Left lung (tissue), 10 donors: ENCODE results near the gene ALX4. TPM values are rescaled to one million over a fixed set of nuclear protein-coding genes. Genes with fewer than 3 reads are reported as not detected.

ENCODE experiments used
- ATAC-seq: fragments of 200-7000 bp; cut with Tn5 transposase; one replicate; pipeline ENCODE4 v1.9.1; 2020; ENCODE audit warnings: moderate library complexity
- DNase-seq, 4 donors: peaks; one replicate each; pipeline ENCODE4 v3.0.0-alpha.2; 2013 to 2020
- H3K27ac ChIP-seq, 2 donors: fragments of 200-600 bp; sonication (generic) in 1 of 2; one replicate each; pipeline versions ENCODE4 v1.5.0 to v1.8.0; 2020 to 2021
- H3K27me3 ChIP-seq, 2 donors: fragments of 200-600 bp; sonication (generic) in 1 of 2; one replicate each; pipeline versions ENCODE4 v1.5.0 to v1.8.0; 2020 to 2021
- H3K36me3 ChIP-seq, 2 donors: fragments of 200-600 bp; sonication (generic) in 1 of 2; one replicate each; pipeline versions ENCODE4 v1.5.0 to v1.8.0; 2020 to 2021
- H3K4me1 ChIP-seq, 2 donors: fragments of 200-600 bp; one replicate each; pipeline ENCODE4 v1.8.0; 2021
- H3K4me3 ChIP-seq, 2 donors: fragments of 200-600 bp; sonication (generic) in 1 of 2; one replicate each; pipeline versions ENCODE4 v1.5.0 to v1.8.0; 2020 to 2021; ENCODE audit warnings: mild to moderate bottlenecking in 1 of 2
- H3K9me3 ChIP-seq, 2 donors: fragments of 200-600 bp; sonication (generic) in 1 of 2; one replicate each; pipeline versions ENCODE4 v1.5.0 to v1.8.0; 2020 to 2021
- intact Hi-C, 2 donors: fragments of 100-400 bp; cut with DNase I; formaldehyde crosslinking; loops; one replicate each; pipeline versions ENCODE4 v1.11.2 to v1.14.2; 2022
- polyA plus RNA-seq, 6 donors: library from polyadenylated mRNA; unstranded; fragments of 120-200 nt; gene quantifications; one replicate each; pipeline ENCODE4 v1.2.1, GENCODE V29; 2013; ENCODE audit not compliant: insufficient read length in 6 of 6
- total RNA-seq, 2 donors: library from RNA; stranded (reverse); fragmentation: NEBNext Ultra II Directional; extraction: Animal tissue kit (Norgen Biotek cat#: 25700); gene quantifications; one replicate each; pipeline ENCODE4 v1.2.1, GENCODE V29; 2021
- TF ChIP-seq, protein P1 (sequence below), 2 donors: fragments of 200-600 bp; sonication (generic) in 1 of 2; IDR thresholded peaks; one replicate each; pipeline versions ENCODE4 v1.5.0 to v1.8.0; 2021; ENCODE audit warnings: antibody characterized with exemption in 2 of 2
- donor health status: DM: no; HTN: yes; CAD: no.
- donor health status: DM: no; HTN: no; CAD: no.

Gene ALX4
- total and polyA plus RNA-seq, 8 donors, result 0.07 to 0.13 (median 0.10) TPM; not detected in 2

DNA sequence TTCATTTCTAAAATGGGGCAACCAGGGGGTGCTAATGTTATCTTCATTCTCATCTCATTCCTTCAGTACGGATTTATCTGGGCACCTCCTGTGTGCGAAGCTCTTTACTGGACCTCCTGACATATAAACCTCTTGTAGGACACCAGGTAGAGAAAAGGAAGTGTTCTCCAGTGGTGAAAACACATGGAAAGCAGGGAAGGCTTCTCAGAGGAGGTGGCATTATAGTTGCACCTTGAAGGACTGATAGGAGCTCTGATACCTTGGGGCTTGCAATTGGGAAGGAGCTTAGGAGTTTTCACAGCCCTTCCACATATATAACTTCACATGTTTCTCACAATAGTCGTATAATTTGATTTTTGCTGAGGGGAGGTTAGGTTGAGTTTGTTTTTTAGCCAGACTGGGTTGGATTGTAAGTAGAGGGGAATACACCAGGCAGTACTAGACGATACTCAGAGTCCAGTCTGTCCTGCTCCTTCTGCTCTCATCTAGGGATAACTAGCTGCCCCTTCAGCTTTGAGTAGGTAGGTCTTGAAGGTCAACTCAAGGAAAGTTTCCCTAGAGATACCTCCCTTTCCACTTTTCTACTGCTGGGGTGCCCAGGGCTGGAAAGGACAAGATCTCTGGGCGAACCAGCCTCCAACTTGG lies 34.0 kb upstream of the ALX4 start:
- ATAC-seq, result no peak
- H3K36me3 ChIP-seq, result no peaks in the 10 kb centered on the region
- H3K4me3 ChIP-seq, result no peak overlapping the region
- no peaks in the 10 kb centered on the region for H3K4me1 ChIP-seq
- no peak overlapping the region for H3K27ac ChIP-seq
- TF ChIP-seq, protein P1, sequence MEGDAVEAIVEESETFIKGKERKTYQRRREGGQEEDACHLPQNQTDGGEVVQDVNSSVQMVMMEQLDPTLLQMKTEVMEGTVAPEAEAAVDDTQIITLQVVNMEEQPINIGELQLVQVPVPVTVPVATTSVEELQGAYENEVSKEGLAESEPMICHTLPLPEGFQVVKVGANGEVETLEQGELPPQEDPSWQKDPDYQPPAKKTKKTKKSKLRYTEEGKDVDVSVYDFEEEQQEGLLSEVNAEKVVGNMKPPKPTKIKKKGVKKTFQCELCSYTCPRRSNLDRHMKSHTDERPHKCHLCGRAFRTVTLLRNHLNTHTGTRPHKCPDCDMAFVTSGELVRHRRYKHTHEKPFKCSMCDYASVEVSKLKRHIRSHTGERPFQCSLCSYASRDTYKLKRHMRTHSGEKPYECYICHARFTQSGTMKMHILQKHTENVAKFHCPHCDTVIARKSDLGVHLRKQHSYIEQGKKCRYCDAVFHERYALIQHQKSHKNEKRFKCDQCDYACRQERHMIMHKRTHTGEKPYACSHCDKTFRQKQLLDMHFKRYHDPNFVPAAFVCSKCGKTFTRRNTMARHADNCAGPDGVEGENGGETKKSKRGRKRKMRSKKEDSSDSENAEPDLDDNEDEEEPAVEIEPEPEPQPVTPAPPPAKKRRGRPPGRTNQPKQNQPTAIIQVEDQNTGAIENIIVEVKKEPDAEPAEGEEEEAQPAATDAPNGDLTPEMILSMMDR (IDR thresholded peaks at IDR 0.05), result no peak
- intact Hi-C loops, result no loop called here
- peaks cover 0 to 39% of the 10 kb centered on the region in 2 donors for H3K27me3 ChIP-seq
- DNase-seq, result no peak
- no peaks in the 10 kb centered on the region for H3K9me3 ChIP-seq

DNA sequence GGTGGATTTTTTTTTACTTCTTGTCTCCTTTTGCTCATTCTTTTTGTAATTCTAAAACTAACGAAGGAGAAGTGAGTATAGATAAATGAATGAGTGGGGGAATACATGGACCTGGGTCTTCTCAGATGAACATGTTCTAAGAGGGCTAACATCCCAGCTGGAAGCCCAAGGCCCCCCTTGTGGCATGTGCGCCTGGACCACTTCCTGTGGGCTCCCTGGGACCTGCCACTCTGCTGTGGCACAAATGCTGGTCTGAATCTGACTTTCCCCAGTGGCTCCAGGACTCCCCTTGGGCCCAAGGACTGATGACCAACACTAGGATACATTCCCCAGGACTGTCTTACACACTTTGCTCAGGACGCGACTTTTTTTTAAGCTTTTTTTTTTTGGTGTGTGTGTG lies 32.7 kb upstream of the ALX4 start:
- TF ChIP-seq, protein P1 (IDR thresholded peaks at IDR 0.05), result no peak
- ATAC-seq, result no peak
- H3K27ac ChIP-seq, result no peak overlapping the region

DNA sequence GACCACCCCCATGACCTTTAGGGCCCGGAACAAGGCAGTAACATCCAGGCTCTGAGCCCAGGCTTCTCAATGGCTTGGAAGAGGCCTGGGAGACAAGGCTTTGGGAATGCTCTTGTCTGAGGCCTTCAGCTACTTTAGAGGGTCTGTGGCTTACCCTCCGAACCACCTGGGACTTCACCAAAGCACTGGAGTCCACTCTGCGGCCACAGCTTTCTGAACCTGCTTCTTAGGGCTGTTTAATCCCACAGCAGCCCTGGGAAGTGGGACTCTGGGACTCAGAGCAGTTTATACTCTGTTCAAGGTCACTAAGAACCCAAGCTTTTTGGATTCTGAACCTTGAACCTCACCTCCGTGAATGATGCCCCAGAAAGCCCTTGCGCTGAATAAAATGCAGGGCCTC lies 30.7 kb upstream of the ALX4 start:
- intact Hi-C loops, result no loop called here
- H3K27ac ChIP-seq, result no peak overlapping the region
- DNase-seq (no peak), ATAC-seq (no peak)
- no peaks in the 10 kb centered on the region for H3K36me3 ChIP-seq
- H3K9me3 ChIP-seq, result no peaks in the 10 kb centered on the region
- H3K27me3 ChIP-seq, result peaks cover 32 to 67% of the 10 kb centered on the region in 2 donors
- no peak overlapping the region for H3K4me3 ChIP-seq
- TF ChIP-seq, protein P1 (IDR thresholded peaks at IDR 0.05), result no peak
- H3K4me1 ChIP-seq, result no peaks in the 10 kb centered on the region

More for the DNA sequence above, 32.7 kb upstream of the ALX4 start:
- Histone ChIP-seq H3K27me3 (peaks cover 13 to 52% of the 10 kb centered on the region in 2 donors), H3K4me3 (no peak overlapping the region), H3K4me1 (no peaks in the 10 kb centered on the region), H3K36me3 (no peaks in the 10 kb centered on the region), H3K9me3 (no peaks in the 10 kb centered on the region)
- intact Hi-C loops, result no loop called here
- no peak for DNase-seq

DNA sequence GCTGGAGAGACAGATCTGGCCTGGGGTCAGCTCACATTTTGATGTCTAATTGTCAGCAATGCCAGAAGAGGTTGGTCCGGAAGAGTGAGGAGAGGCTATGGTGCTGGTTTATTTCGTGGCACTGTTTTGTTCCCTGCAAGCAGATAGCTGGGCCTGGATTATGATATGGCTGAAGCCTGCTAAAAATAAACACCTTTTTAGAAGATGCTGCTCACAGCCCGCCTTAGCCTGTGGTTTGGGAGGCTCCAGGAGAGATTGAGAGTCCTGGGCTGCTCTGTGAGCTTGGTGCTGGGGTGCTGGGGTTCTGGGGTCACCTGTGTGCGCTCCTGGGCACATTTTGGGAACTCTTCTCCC lies 29.6 kb upstream of the ALX4 start:
- no peak overlapping the region for H3K4me3 ChIP-seq
- intact Hi-C loops, result no loop called here
- H3K4me1 ChIP-seq, result no peaks in the 10 kb centered on the region
- H3K27ac ChIP-seq, result no peak overlapping the region
- no peaks in the 10 kb centered on the region for H3K36me3 ChIP-seq
- peaks cover 44 to 76% of the 10 kb centered on the region in 2 donors for H3K27me3 ChIP-seq
- TF ChIP-seq, protein P1 (IDR thresholded peaks at IDR 0.05), result no peak
- DNase-seq, result no peak
- H3K9me3 ChIP-seq, result no peaks in the 10 kb centered on the region
- no peak for ATAC-seq

DNA sequence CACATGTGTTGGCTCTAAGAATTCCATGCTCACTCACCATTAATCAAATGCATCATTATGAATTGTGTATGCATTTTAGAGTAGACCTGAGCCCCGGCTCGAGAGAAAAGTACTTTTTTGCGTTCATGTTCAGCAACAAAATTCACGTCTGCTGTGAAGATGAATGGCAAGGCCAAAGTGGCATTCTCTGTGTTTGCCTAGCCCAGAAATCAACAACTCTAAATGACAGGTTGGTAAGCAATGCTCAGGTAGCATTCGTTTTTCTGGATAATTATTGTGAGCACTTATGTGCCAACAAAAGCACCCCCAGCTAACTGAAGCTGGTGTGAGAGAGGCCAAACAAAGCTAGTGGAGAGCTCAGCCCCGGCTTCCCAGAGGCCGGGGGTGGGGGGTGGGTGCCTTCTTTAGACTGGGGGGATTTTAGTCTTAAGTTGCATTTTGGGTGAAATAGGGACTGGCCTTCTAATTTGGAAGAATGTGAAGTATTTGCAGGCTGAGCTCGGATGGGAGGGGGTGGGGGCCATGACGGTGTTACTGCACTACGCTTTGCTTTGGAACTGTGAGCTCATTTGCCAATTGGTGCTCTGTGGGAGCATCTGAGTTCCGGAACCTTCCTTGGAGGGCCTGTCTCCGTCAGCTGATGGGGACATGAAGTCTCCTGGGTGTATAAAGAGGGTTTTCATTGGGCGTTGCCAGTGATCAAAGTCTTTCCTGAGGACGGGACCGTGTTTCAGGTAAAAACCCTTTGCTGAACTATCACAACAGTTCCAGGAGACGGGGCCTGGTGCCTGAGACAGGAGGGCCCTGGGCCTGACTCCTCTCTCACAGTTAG lies 29.0 kb upstream of the ALX4 start:
- Histone ChIP-seq H3K27ac (no peak overlapping the region), H3K4me1 (no peaks in the 10 kb centered on the region), H3K36me3 (no peaks in the 10 kb centered on the region), H3K4me3 (no peak overlapping the region), H3K9me3 (no peaks in the 10 kb centered on the region), H3K27me3 (peaks cover 46 to 79% of the 10 kb centered on the region in 2 donors)
- ATAC-seq (no peak), DNase-seq (no peak)
- intact Hi-C loops, result no loop called here
- TF ChIP-seq, protein P1 (IDR thresholded peaks at IDR 0.05), result no peak
